GM23338 (cell line): ENCODE measurements around the gene CALCB. TPM values are rescaled to one million over a fixed set of nuclear protein-coding genes. Genes with fewer than 3 reads are reported as not detected.

Experiments used
- ATAC-seq: fragments of 200-7000 bp; cut with Tn5 transposase; 3 replicates; pipeline ENCODE4 v1.9.1; 2020
- DNase-seq: peaks from one replicate; pipeline ENCODE4 v3.0.0-alpha.2; 2015; ENCODE audit warnings: low spot score
- H2AFZ ChIP-seq: fragments of 200-600 bp; sonication (generic); 2 replicates; pipeline ENCODE4 v1.8.0; 2016; ENCODE audit warnings: antibody characterized with exemption, mild to moderate bottlenecking, moderate library complexity
- H3F3A ChIP-seq: fragments of 200-600 bp; sonication (generic); replicated peaks from 2 replicates; pipeline ENCODE4 v1.8.0; 2017; ENCODE audit warnings: antibody characterized with exemption, mixed run types, low read depth
- H3K27ac ChIP-seq: fragments of 200-600 bp; sonication (generic); 2 replicates; pipeline ENCODE4 v1.6.1; 2016; ENCODE audit warnings: low read depth
- H3K27me3 ChIP-seq: fragments of 200-600 bp; sonication (generic); 2 replicates; pipeline ENCODE4 v1.8.0; 2016; ENCODE audit warnings: mild to moderate bottlenecking, mixed run types, moderate library complexity; ENCODE audit not compliant: insufficient read depth
- H3K36me3 ChIP-seq: fragments of 200-600 bp; sonication (generic); 2 replicates; pipeline ENCODE4 v1.8.0; 2016; ENCODE audit warnings: mild to moderate bottlenecking; ENCODE audit not compliant: insufficient read depth
- H3K4me1 ChIP-seq: fragments of 200-600 bp; sonication (generic); 2 replicates; pipeline ENCODE4 v1.8.0; 2016; ENCODE audit warnings: mild to moderate bottlenecking, moderate library complexity; ENCODE audit not compliant: insufficient read depth
- H3K4me2 ChIP-seq: fragments of 200-600 bp; sonication (generic); 2 replicates; pipeline ENCODE4 v1.7.1; 2017; ENCODE audit warnings: mixed run types
- H3K4me3 ChIP-seq: fragments of 200-600 bp; sonication (generic); 2 replicates; pipeline ENCODE4 v1.6.1; 2016; ENCODE audit warnings: mixed run types
- H3K79me2 ChIP-seq: fragments of 200-600 bp; sonication (generic); replicated peaks from 2 replicates; pipeline ENCODE4 v1.8.0; 2017; ENCODE audit warnings: mild to moderate bottlenecking; ENCODE audit not compliant: insufficient read depth
- H3K9me2 ChIP-seq: fragments of 200-600 bp; sonication (generic); 2 replicates; pipeline ENCODE4 v1.8.0; 2017; ENCODE audit not compliant: insufficient read depth
- H4K20me1 ChIP-seq: fragments of 200-600 bp; sonication (generic); replicated peaks from 2 replicates; pipeline ENCODE4 v1.8.0; 2017; ENCODE audit warnings: mild to moderate bottlenecking; ENCODE audit not compliant: insufficient read depth
- H3K27ac Mint-ChIP-seq: 2 replicates; pipeline ENCODE4 v1.8.0; 2020; ENCODE audit warnings: inconsistent platforms, mild to moderate bottlenecking, moderate library complexity, mixed read lengths
- H3K27me3 Mint-ChIP-seq: 3 replicates; pipeline ENCODE4 v1.8.0; 2022; ENCODE audit warnings: low read depth, mild to moderate bottlenecking, moderate library complexity, mixed read lengths, inconsistent platforms; ENCODE audit not compliant: insufficient read depth, poor library complexity
- H3K36me3 Mint-ChIP-seq: 3 replicates; pipeline ENCODE4 v1.8.0; 2021; ENCODE audit warnings: low read depth, mild to moderate bottlenecking, inconsistent platforms, moderate library complexity, mixed read lengths
- H3K4me1 Mint-ChIP-seq: 3 replicates; pipeline ENCODE4 v1.8.0; 2020; ENCODE audit warnings: mild to moderate bottlenecking, inconsistent platforms, mixed read lengths
- H3K4me3 Mint-ChIP-seq: 3 replicates; pipeline ENCODE4 v1.8.0; 2021; ENCODE audit warnings: moderate library complexity, mild to moderate bottlenecking, inconsistent platforms, mixed read lengths
- H3K9me3 Mint-ChIP-seq: 3 replicates; pipeline ENCODE4 v1.8.0; 2020; ENCODE audit warnings: moderate library complexity, mild to moderate bottlenecking, inconsistent platforms, mixed read lengths
- CREB1 ChIP-seq: fragments of 250-450 bp; sonication (Bioruptor Pico); IDR thresholded peaks from 2 replicates; pipeline ENCODE4 v1.5.0; 2020; ENCODE audit warnings: low read depth, mild to moderate bottlenecking, moderate library complexity
- EZH2 ChIP-seq: fragments of 200-600 bp; sonication (generic); IDR thresholded peaks from one replicate; pipeline ENCODE4 v1.8.0; 2017; ENCODE audit warnings: antibody characterized with exemption, mild to moderate bottlenecking, low read depth; ENCODE audit not compliant: unreplicated experiment
- EZH2phosphoT487 ChIP-seq: fragments of 200-600 bp; sonication (generic); IDR thresholded peaks from one replicate; pipeline ENCODE4 v1.8.1; 2018; ENCODE audit warnings: antibody characterized with exemption; ENCODE audit not compliant: unreplicated experiment
- JUNB ChIP-seq: IDR thresholded peaks from one replicate; pipeline ENCODE4 v1.6.1; 2016; ENCODE audit warnings: antibody characterized with exemption; ENCODE audit not compliant: unreplicated experiment
- NANOG ChIP-seq: IDR thresholded peaks from 2 replicates; pipeline ENCODE4 v1.6.1; 2016; ENCODE audit warnings: antibody characterized with exemption, borderline replicate concordance
- POLR2AphosphoS5 ChIP-seq: IDR thresholded peaks from 2 replicates; pipeline ENCODE4 v1.6.1; 2016; ENCODE audit warnings: antibody characterized with exemption, low read depth
- REST ChIP-seq: IDR thresholded peaks from one replicate; pipeline ENCODE4 v1.6.1; 2018; ENCODE audit warnings: antibody characterized with exemption; ENCODE audit not compliant: unreplicated experiment
- STAT1 ChIP-seq: IDR thresholded peaks from one replicate; pipeline ENCODE4 v1.6.1; 2016; ENCODE audit warnings: antibody characterized with exemption; ENCODE audit not compliant: unreplicated experiment
- ZNF114 ChIP-seq: fragments of 250-450 bp; sonication (Bioruptor Pico); IDR thresholded peaks from 2 replicates; pipeline ENCODE4 v1.5.0; 2020; ENCODE audit warnings: mild to moderate bottlenecking, moderate library complexity
- ZNF331 ChIP-seq: fragments of 250-450 bp; sonication (Bioruptor Pico); IDR thresholded peaks from 2 replicates; pipeline ENCODE4 v1.5.0; 2020; ENCODE audit warnings: low read depth, mild to moderate bottlenecking, moderate library complexity
- ZNF462 ChIP-seq: fragments of 250-450 bp; sonication (Bioruptor Pico); IDR thresholded peaks from 2 replicates; pipeline ENCODE4 v1.5.0; 2020; ENCODE audit warnings: mild to moderate bottlenecking, moderate library complexity
- polyA plus RNA-seq: library from polyadenylated mRNA; unstranded; fragments of >200 nt; fragmentation: Nextera tagmentation; extraction: Ambion mirVana; gene quantifications from 2 replicates; pipeline ENCODE4 v1.2.1, GENCODE V29; 2016
- total RNA-seq: library from RNA; depleted of rRNA; stranded (reverse); fragments of >200 nt; shearing (Covaris generic); gene quantifications from 2 replicates; pipeline ENCODE4 v1.2.3, GENCODE V29; 2014
- TF ChIP-seq, protein P1 (sequence below), 2 experiments: fragments of 200-600 bp in 1 of 2; sonication (generic) in 1 of 2; conservative IDR thresholded peaks; 2 replicates each; pipeline versions ENCODE4 v1.5.1 to v1.6.1; 2016 to 2017; ENCODE audit warnings: antibody characterized with exemption in 2 of 2, low read depth in 2 of 2, mild to moderate bottlenecking in 2 of 2, moderate library complexity in 1 of 2
- TF ChIP-seq, protein P2 (sequence below): IDR thresholded peaks from 2 replicates; pipeline ENCODE4 v1.6.1; 2016; ENCODE audit warnings: antibody characterized with exemption

Gene CALCB
- total and polyA plus RNA-seq, 2 experiments from 2014 or later, result 7.9 to 9.5 TPM

- no peak overlapping the region for H3K4me3 ChIP-seq
- H3K4me1 ChIP-seq, result no peaks in the 10 kb centered on the region
- no peaks in the 10 kb centered on the region for H3K9me2 ChIP-seq
- no peak overlapping the region for H3K27ac ChIP-seq
- DNase-seq (no peak), ATAC-seq (no peak)
- H3K27me3 ChIP-seq, result no peaks in the 10 kb centered on the region
- TF ChIP-seq STAT1 (no peak), EZH2phosphoT487 (no peak), ZNF331 (CRISPR knock-in tag) (no peak), NANOG (no peak), JUNB (no peak), REST (no peak), ZNF462 (CRISPR knock-in tag) (no peak), EZH2 (no peak), POLR2AphosphoS5 (no peak), CREB1 (no peak), ZNF114 (no peak)
- TF ChIP-seq, protein P1, sequence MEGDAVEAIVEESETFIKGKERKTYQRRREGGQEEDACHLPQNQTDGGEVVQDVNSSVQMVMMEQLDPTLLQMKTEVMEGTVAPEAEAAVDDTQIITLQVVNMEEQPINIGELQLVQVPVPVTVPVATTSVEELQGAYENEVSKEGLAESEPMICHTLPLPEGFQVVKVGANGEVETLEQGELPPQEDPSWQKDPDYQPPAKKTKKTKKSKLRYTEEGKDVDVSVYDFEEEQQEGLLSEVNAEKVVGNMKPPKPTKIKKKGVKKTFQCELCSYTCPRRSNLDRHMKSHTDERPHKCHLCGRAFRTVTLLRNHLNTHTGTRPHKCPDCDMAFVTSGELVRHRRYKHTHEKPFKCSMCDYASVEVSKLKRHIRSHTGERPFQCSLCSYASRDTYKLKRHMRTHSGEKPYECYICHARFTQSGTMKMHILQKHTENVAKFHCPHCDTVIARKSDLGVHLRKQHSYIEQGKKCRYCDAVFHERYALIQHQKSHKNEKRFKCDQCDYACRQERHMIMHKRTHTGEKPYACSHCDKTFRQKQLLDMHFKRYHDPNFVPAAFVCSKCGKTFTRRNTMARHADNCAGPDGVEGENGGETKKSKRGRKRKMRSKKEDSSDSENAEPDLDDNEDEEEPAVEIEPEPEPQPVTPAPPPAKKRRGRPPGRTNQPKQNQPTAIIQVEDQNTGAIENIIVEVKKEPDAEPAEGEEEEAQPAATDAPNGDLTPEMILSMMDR (conservative IDR thresholded peaks at IDR 0.05; ENCODE audit: low read depth in 2 of 2), result no peak
- TF ChIP-seq, protein P2, sequence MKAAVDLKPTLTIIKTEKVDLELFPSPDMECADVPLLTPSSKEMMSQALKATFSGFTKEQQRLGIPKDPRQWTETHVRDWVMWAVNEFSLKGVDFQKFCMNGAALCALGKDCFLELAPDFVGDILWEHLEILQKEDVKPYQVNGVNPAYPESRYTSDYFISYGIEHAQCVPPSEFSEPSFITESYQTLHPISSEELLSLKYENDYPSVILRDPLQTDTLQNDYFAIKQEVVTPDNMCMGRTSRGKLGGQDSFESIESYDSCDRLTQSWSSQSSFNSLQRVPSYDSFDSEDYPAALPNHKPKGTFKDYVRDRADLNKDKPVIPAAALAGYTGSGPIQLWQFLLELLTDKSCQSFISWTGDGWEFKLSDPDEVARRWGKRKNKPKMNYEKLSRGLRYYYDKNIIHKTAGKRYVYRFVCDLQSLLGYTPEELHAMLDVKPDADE, result no peak
- Mint-ChIP-seq H3K9me3 (no peaks in the 10 kb centered on the region; the same call in 2 of the 3 replicates), H3K27ac (no peak overlapping the region), H3K27me3 (peaks cover 2% of the 10 kb centered on the region), H3K4me1 (no peaks in the 10 kb centered on the region), H3K4me3 (no peak overlapping the region), H3K36me3 (no peaks in the 10 kb centered on the region)
- no peak overlapping the region for H2AFZ ChIP-seq
- H3K36me3 ChIP-seq, result no peaks in the 10 kb centered on the region
- no peaks in the 10 kb centered on the region for H3F3A ChIP-seq
- no peaks in the 10 kb centered on the region for H4K20me1 ChIP-seq
- no peak overlapping the region for H3K4me2 ChIP-seq
- H3K79me2 ChIP-seq, result no peaks in the 10 kb centered on the region
These were observed 51.1 kb downstream of the CALCB start for GRCh38 chr11:15124528-15124927.
